ENCODE results near the gene CFAP73. TPM values are rescaled to one million over a fixed set of nuclear protein-coding genes. Genes with fewer than 3 reads are reported as not detected.
A peak's percentile ranks its signal among the peaks of the same experiment; 100 is the strongest.

CFAP73 gene
- total RNA-seq, 2 donors from 2014 or later: 0.43 TPM; not detected in 1

DNA sequence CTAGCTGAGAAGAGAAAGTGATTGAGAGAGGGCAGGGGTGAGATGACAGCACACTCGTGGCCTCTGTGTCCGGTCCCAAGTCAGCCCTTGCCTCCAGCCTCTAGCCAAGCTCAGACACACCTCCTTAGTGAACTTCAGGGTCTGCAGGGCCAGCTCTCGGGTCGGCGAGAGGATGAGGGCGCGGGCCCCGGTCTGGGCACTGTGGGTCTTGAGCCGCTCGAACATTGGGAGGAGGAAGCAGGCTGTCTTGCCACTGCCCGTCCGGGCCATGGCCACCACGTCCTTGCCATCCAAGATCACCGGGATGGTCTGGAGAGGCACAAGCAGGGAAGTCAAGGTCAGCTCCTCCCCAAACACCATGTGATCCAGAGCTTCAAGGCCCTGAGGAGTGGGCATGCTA, 29.5 kb downstream of the CFAP73 start:
- intact Hi-C loops (cut with DNase I, micrococcal nuclease): no loop called here
- DNase-seq (no peak), ATAC-seq (no peak)

DNA sequence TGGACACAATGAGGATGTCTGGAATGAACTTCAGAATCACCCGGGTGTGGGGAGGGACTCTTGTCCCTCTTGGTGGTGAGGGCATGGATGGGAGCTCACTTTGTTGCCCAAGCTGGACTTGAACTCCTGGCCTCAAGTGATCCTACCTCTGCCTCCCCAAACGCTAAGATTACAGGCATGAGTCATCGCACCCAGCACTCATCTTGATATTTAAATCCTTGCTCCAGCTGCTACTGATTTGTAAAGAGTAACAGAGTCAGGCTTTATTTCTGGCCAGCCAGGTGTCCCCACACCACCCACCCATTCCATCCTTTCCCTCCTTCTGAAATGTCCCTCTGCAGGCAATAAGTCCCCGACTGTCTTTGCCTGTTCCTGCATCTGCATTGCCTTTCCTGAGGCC, 30.8 kb downstream of the CFAP73 start:
- intact Hi-C loops (cut with DNase I, micrococcal nuclease): no loop called here
- ATAC-seq: no peak

DNA sequence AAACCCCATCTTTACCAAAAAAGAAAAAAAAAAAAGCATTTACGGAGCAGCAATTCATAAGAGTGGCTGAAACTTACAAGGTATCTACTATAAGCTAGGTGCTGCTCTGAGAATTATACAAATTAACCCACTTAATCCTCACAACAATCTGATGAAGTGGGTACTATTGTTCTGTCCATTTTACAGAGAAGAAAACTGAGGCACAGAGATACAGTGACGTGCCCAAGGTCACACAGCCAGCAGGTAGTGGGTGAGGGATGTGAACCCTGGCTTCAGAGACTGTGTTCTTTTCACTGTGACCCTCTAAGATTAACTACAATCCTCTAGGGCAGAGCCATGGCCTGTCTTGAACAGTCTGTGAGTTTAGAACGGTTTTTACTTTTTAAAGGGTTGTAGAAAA, 32.5 kb downstream of the CFAP73 start:
- intact Hi-C loops (cut with DNase I, micrococcal nuclease): no loop called here
- ATAC-seq (no peak), DNase-seq (no peak)

More for the DNA sequence above, 30.8 kb downstream of the CFAP73 start:
- no peak for DNase-seq

DNA sequence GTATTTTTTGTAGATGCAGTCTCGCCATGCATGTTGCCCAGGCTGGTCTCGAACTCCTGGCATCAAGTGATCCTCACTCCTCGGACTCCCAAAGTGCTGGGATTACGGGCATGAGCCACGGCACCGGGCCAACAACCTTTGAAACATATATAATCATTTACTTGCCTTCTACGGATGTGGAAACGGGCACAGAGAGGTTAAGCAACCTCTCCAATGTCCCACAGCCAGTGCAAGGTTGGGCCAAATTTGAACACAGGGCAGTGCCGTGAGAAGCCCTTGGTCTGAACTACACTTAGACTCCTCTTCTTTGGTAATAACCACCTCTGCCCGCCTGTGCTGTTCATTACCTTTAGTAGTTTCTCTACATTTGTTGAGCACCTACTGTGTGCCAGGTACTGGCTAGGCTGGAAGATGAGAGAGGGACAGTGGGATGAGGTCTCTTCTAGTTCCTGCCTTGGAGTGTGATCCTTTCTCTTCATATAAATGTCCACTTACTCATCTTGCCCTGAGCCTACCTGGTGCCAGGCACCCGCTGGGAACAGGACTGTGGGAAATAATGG, 33.6 kb downstream of the CFAP73 start:
- intact Hi-C loops (cut with DNase I, micrococcal nuclease): no loop called here
- no peak for DNase-seq
- ATAC-seq: no peak

DNA sequence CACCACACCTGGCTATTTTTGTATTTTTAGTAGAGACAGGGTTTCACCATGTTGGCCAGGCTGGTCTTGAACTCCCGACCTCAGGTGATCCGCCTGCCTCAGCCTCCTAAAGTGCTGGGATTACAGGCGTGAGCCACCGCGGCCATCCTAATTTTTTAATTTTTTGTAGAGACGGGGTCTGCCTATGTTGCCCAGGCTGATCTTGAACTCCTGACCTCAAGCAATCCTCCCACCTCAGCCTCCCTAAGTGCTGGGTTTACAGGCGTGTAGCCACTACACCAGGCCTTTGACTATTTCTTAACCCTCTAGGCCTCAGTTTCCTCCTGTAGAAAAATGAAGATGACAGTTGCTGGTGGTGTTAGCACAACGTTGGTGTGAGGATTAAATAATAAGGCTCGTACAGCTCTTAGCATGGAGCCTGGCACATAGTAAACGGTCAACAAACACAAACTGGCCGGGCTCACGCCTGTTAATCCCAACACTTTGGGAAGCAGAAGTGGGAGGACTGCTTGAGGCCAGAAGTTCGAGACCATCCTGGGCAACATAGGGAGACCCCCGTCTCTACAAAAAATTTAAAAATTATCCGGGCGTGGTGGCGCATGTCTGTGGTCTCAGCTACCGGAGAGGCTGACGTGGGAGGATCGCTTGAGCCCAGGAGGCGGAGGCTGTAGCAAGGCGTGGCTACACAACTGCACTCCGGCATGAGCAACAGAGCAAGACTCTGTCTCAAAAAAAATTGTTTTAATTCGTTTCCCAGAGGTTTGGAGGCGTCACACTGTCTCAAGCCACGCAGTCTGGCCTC, 34.8 kb downstream of the CFAP73 start:
- intact Hi-C loops (cut with DNase I, micrococcal nuclease): no loop called here
- peak; percentile 58 for ATAC-seq

DNA sequence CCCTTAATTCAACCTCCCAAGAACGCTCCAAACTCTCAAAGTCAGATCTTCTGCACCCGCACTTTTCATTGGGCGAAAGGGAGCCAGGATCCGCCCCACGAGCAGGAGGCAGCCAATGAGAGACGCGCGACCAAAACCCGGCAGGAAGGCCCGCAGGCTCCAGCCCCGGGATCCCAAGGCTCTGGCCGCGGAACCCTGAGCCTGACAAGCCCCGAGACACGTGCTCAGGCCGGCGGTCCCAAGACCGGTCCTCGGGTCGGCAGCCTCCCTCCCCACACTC, 35.3 kb downstream of the CFAP73 start:
- peak; percentile 90 to 92 for DNase-seq
- intact Hi-C loops (cut with DNase I, micrococcal nuclease): no loop called here
- peak; percentile 84 for ATAC-seq

More for the DNA sequence above, 34.8 kb downstream of the CFAP73 start:
- no peak for DNase-seq

DNA sequence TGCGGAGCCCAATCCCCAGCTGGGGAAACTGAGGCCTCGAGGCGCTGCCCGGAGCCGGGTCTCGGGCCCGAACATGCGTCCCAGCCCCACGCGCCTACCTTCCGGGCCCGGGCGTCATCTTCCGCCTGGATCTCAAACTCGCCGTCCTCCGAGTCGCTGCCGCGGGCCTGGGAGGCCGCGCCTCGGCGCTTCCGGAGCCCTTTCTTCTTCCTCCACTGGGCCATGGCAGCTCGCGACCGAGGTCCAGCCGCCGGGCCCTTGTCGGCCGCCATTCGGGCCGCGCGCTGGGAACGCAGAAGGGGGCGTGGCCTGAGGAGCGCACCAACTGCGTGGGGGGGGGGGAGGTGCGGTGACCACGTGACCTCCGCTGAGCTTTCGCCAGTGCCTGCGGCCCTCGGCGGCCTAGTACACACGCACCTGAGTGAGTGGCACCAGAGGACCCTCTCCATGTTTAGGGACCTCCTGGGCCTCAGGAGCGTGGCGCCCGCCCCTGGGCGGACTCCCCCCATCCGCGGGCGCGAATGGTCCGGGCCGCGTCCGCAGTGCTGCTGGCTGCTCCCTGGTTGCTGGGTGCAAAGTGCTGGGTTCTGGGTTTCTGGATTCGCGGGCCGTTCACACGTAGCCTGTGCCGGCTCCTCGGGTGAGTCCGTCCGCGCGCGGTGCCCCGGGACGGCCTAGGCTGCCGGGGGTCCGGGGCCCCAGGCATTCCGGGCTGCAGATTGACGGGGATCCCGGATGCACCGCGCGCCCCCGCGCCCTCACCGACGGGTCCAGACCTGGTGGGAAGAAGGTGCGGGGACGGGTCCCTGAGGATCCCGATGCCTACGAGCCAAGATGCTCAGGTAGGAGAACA, 35.9 kb downstream of the CFAP73 start, which contains the start of the genes DDX54 and RITA1:
Gene DDX54, minus strand, starts transcription at position 299 of the 853 bp plus-strand sequence. Its CDS starts 27 bp downstream, at position 272.
Gene RITA1, plus strand, starts transcription at position 542 of the 853 bp plus-strand sequence. CDS start 1,026 bp downstream, outside the sequence.
- peak; percentile 78 to 86 for DNase-seq
- ATAC-seq: peak; percentile 80
- intact Hi-C loops (cut with DNase I, micrococcal nuclease): no loop called here

DNA sequence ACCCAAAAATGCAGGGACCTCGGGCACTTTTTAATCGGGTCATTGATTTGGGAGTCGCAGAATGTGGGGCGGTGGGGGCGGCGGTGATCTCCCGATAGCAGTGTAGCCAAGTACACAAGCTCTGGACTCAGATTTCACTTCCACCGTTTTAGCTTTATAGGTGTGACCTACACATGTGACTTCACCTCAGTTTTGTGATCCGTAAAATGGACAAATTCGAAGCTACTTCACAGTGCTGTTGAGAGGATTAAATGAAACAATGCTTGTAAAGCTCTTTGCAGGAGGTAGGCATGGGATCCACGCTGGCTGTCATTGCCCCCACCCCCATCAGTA, 36.5 kb downstream of the CFAP73 start:
- intact Hi-C loops (cut with DNase I, micrococcal nuclease): no loop called here
- DNase-seq: no peak
- ATAC-seq: peak; percentile 9

DNA sequence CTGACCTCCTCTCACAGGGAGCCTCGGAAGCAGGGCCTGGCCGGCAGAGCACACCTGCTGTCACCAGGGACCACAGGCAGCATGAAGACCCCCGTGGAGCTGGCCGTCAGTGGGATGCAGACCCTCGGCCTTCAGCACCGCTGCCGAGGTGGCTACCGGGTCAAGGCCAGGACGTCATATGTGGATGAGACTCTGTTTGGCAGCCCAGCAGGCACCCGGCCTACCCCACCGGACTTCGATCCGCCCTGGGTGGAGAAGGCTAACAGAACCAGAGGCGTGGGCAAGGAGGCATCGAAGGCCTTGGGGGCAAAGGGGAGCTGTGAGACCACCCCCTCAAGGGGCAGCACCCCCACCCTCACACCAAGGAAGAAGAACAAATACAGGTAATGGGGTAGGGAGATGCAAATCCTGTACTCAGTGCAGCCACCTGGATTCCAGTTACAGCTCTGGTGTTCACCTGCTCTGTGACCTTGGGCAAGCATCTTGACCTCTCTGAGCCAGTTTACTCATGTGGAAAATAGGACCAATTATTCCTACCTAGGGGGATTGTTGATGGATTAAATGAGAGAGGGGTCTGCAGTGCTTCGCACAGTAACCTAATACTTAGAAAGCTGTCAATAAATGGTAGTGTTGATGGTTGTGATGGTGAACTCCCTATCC, 37.3 kb downstream of the CFAP73 start:
- intact Hi-C loops (cut with DNase I, micrococcal nuclease): no loop called here
- ATAC-seq (no peak), DNase-seq (peak; percentile 40 to 47)

DNA sequence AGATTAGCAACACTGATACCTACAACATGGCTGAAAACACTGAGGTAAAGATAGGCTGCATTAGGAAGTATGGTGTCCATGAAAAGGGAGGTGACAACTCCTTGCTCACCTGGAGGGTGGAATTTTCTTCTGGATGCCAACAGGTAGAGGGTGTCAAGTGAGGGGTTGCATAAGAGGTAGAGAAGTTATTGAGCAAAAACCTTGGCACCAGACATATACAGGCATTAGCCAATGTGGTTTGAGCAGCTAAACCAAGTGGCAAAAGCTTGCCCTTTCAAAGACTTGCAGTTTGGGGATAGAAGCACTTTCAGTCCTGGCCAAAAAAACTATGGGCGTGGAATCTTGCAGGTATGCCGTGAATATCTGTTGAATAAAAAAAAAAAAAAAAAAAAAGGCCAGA, 39.8 kb downstream of the CFAP73 start:
- no peak for DNase-seq
- intact Hi-C loops (cut with DNase I, micrococcal nuclease): no loop called here
- no peak for ATAC-seq

DNA sequence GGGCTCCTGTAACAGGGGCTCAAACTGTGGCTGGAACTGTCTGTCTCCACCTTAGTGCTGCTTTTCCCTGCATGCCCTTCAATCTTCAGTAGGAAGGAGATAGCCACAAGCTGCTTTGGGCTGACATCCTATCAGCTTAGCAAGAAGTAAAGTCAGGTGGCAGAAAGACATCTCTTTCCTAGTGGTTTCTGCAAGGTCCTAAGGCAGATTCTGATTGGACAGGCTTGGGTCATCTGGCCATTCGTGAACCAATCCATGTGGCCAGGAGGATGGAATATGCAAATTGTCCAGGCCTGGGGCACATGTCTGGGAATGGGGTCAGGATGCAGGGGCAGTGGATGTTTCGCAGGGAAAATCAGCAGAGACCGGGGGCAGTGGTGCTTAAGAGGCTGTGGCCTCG, 41.2 kb downstream of the CFAP73 start:
- ATAC-seq (no peak), DNase-seq (no peak)
- intact Hi-C loops (cut with DNase I, micrococcal nuclease): no loop called here

DNA sequence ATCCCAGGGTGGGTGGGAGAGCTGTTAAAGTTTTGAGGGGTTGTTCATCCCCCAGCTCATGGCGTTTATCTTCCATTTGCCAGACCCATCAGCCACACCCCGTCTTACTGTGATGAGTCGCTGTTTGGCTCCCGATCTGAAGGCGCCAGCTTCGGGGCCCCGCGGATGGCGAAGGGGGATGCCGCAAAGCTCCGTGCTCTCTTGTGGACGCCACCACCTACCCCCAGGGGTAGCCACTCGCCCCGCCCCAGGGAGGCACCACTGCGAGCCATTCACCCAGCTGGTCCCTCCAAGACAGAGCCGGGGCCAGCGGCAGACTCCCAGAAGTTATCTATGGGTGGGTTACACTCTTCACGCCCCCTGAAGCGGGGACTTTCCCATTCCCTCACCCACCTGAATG, 41.7 kb downstream of the CFAP73 start:
- no peak for DNase-seq
- no peak for ATAC-seq
- intact Hi-C loops (cut with DNase I, micrococcal nuclease): no loop called here

DNA sequence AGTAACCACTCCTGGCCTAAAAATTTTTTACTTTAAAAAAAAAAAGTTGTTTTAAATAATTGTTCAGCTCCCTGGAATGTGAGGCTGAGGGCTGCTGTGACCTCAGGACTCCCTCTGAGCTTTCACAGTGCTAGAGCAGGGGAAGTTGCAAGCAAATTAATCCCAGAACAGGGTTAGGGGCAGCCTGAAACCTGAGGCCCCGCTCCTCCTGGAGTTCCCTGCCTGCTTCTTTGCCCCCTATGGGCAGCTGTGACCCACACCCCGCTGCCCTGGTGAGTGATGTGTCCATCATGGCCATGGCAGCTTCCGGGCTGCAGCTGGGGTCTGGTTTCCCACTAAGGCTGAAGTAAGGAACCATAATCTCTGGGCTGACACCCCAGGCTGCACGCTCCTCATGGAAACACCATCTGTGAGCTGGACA, 45.5 kb downstream of the CFAP73 start:
- intact Hi-C loops (cut with DNase I, micrococcal nuclease): no loop called here
- no peak for DNase-seq

DNA sequence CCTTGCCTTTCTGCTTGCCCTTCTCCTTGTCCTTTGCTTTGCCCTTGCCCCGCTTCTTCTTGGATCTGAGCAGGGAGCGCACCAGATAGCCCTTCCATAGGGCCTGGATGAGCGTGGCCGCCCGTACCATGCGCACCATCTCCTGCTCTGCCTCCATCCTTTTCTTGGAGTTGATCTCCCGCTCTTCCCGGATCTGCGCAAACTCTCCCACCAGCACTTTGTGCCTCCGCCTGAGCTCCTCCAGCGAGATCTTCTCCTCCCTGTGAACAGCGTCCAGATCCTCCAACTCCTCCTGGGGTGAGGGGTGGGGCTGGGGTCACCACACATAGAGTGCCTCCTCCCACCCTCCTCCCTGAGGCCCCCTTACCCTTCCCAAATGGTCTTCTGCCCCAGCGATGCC, 46.1 kb downstream of the CFAP73 start:
- intact Hi-C loops (cut with DNase I, micrococcal nuclease): no loop called here
- DNase-seq (no peak), ATAC-seq (no peak)

More for the DNA sequence above, 45.5 kb downstream of the CFAP73 start:
- no peak for ATAC-seq

DNA sequence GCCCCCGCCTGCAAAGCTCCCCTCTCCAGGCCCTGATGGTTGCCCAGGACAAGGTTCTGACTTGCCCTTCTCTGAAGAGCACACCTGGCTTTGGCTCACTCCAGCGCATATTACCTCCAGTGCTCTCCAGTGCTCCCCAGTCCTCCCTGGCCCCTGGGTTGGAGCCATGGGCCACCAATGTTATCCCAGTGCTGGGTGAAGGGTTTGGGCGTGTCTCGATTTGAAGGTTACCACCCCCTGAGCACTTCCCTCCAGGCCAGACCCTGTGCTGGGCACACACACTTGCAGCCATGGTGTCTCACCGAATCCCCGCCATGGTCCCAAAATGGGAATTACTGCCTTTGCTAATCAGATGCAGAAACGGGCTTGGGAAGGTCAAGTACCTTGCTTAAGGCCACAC, 47.1 kb downstream of the CFAP73 start:
- intact Hi-C loops (cut with DNase I, micrococcal nuclease): no loop called here
- ATAC-seq (no peak), DNase-seq (no peak)

DNA sequence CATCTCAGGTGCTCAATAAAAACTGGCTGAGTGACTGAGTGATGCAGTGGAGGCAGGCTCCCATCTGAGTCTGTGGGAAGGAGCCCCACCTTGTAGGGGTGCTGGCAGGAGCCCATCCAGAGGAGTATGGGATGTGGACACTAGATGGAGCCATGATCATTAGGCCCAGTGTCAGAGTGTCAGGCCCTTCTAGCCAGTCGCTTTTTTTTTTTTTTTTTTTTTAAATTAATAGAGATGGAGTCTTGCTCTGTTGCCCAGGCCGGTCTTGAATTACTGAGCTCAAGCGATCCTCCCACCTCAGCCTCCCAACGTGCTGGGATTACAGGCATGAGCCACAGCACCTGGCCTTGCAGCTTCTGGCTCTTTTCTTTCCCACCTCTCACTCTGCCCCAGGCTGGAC, 47.5 kb downstream of the CFAP73 start:
- ATAC-seq (peak; percentile 86), DNase-seq (peak; percentile 65 to 66)
- intact Hi-C loops (cut with DNase I, micrococcal nuclease): no loop called here

DNA sequence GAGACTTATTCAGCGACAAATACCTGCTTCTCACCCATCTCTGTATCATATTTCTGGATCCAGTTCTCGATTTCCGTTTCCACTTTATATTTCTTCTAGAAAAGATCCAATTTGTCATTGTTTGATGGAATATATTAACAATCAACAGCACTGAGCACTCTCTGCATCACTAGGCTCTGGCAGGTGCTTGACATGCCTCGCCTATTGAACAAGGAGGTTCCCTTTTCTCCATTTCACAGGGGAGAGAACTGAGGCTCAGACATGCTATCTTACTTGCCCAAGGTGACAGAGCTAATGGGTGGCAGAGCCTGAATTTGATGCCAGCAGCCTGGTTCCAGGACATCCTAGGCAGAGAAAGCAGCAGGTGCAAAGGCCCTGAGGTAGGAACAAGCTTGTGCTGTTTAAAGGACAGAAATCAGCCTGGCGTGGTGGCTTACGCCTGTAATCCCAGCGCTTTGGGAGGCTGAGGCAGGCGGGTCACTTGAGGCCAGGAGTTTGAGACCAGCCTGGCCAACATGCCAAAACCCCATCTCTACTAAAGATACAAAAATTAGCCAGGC, 48.1 kb downstream of the CFAP73 start:
- ATAC-seq (no peak), DNase-seq (no peak)
- intact Hi-C loops (cut with DNase I, micrococcal nuclease): no loop called here

DNA sequence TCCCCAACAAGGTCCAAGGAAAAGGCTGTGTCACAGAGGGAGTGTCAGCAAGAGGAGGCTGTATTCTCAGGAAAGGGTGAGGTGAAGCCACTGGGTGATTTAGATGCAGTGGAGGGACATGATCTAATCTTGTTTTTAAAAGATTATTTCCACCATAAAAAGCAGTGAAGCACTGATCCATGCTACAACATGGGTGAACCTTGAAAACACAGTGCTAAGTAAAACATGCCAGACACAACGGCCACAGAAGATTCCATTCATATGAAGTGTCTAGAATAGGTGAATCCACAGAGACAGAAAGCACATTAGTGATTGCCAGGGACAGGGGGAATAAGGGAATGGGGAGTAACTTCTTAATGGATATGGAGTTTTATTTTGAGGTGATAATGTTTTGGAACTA, 48.8 kb downstream of the CFAP73 start:
- no peak for DNase-seq
- ATAC-seq: no peak
- intact Hi-C loops (cut with DNase I, micrococcal nuclease): no loop called here
